Gastrocnemius medialis (tissue), 4 donors: ENCODE data around the gene BCL7B. TPM values are rescaled to one million over a fixed set of nuclear protein-coding genes. Genes with fewer than 3 reads are reported as not detected.
A peak's percentile ranks its signal among the peaks of the same experiment; 100 is the strongest.
"Not testable (repeated sequence)": the region's sequence is repeated elsewhere in the genome, so short reads cannot be mapped to it uniquely, and the experiment has no call there.

Source experiments
- ATAC-seq, 2 donors: fragments of 150-250 bp; one replicate each; pipeline ENCODE4 v1.9.1; 2016
- DNase-seq, 2 donors: peaks; one replicate each; pipeline ENCODE4 v3.0.0-alpha.2; 2019
- H3K27ac ChIP-seq, 4 donors: fragments of 200-600 bp; sonication (generic); 1 replicate in 1 of 4; 2 replicates in 3 of 4; pipeline ENCODE4 v1.5.1; 2016 to 2018; ENCODE audit warnings: mild to moderate bottlenecking in 2 of 4, moderate library complexity in 1 of 4
- H3K27me3 ChIP-seq, 3 donors: fragments of 200-600 bp; sonication (generic) in 2 of 3; 1 replicate in 1 of 3; 2 replicates in 2 of 3; pipeline versions ENCODE4 v1.5.1 to v1.6.0; 2016 to 2019; ENCODE audit warnings: mild to moderate bottlenecking in 1 of 3, moderate library complexity in 1 of 3
- H3K36me3 ChIP-seq, 2 donors: fragments of 200-600 bp; sonication (generic) in 1 of 2; one replicate each; pipeline ENCODE4 v1.5.1; 2017 to 2018
- H3K4me1 ChIP-seq, 2 donors: fragments of 200-600 bp; sonication (generic) in 1 of 2; one replicate each; pipeline ENCODE4 v1.5.1; 2016 to 2017; ENCODE audit warnings: mild to moderate bottlenecking in 2 of 2
- H3K4me3 ChIP-seq, 4 donors: fragments of 200-600 bp; sonication (generic) in 3 of 4; 1 replicate in 1 of 4; 2 replicates in 3 of 4; pipeline ENCODE4 v1.5.1; 2016 to 2019; ENCODE audit warnings: mild to moderate bottlenecking in 2 of 4
- H3K9me3 ChIP-seq, 3 donors: fragments of 200-600 bp; sonication (generic) in 2 of 3; 1 replicate in 1 of 3; 2 replicates in 2 of 3; pipeline ENCODE4 v1.5.1; 2016 to 2019
- CTCF ChIP-seq, 5 experiments: fragments of 450-650 bp in 3 of 5; fragments of 200-600 bp in 2 of 5; sonication (generic) in 2 of 5; IDR thresholded peaks in 4 of 5; conservative IDR thresholded peaks in 1 of 5; 1 replicate in 4 of 5; 2 replicates in 1 of 5; pipeline ENCODE4 v1.5.1; 2016 to 2019; ENCODE audit warnings: antibody characterized with exemption in 5 of 5, mild to moderate bottlenecking in 3 of 5, moderate library complexity in 3 of 5
- POLR2A ChIP-seq, 2 donors: fragments of 450-650 bp; IDR thresholded peaks; one replicate each; pipeline ENCODE4 v1.6.1; 2017; ENCODE audit warnings: antibody characterized with exemption in 2 of 2, mild to moderate bottlenecking in 2 of 2, moderate library complexity in 2 of 2
- in situ Hi-C, 4 donors: fragments of 200-750 bp; cut with MboI; loops; one replicate each; pipeline versions ENCODE4 v1.15.0 to v1.8.0; 2017; ENCODE audit warnings: low sequenced_read_pairs in 4 of 4
- intact Hi-C: fragments of 100-400 bp; cut with DNase I; formaldehyde crosslinking; loops from one replicate; pipeline ENCODE4 v1.15.1; 2023; ENCODE audit warnings: low total_unique reads
- total RNA-seq, 4 donors: library from RNA; depleted of rRNA; stranded (reverse); fragments of >200 nt; gene quantifications; one replicate each; pipeline versions ENCODE4 v1.1.0 to v1.2.3, GENCODE V29; 2016

BCL7B gene
- total RNA-seq, 4 donors from 2014 or later = 107 to 166 (median 119) TPM

GRCh38 chr7:73560109-73560835 lies 2.8 kb upstream of the BCL7B start:
- TF ChIP-seq POLR2A (IDR thresholded peaks at IDR 0.05) = no peak
- TF ChIP-seq CTCF (IDR thresholded peaks at IDR 0.05 in 4 of 5, conservative IDR thresholded peaks at IDR 0.05 in 1 of 5) = no peak
- ATAC-seq (peak; percentile 64 to 72), DNase-seq (peak; percentile 61 to 76)
- Histone ChIP-seq H3K27me3 (no peaks in the 10 kb centered on the region), H3K9me3 (no peaks in the 10 kb centered on the region), H3K4me3 (no peak overlapping the region), H3K36me3 (no peaks in the 10 kb centered on the region), H3K4me1 (peaks cover 13 to 27% of the 10 kb centered on the region in 2 donors), H3K27ac (peak overlapping the region; percentile 74 to 99 (median 98))
- intact Hi-C loops = no loop called here
- in situ Hi-C loops = no loop called here

DNA sequence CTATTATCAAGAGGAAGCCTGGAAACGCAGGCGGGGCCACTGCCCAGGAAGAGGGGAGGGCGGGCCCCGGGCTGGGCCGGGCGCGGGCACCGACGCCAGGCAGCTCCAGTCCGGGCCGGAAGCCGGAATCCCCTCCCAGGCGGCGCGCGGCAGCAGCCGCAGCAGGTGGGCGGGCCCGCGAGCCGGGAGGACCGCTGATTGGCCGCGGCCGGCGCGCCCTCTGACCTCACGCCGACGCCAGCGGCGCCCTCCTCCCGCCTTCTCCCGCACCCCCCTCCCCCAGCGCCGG lies 438 bp downstream of the BCL7B start:
- Histone ChIP-seq H3K4me3 (peak overlapping the region; percentile 70 to 93 (median 75)), H3K36me3 (peaks cover 0 to 12% of the 10 kb centered on the region in 2 donors), H3K27me3 (no peaks in the 10 kb centered on the region), H3K9me3 (no peaks in the 10 kb centered on the region), H3K27ac (peak overlapping the region; percentile 92 to 99 (median 98)), H3K4me1 (peaks cover 25 to 33% of the 10 kb centered on the region in 2 donors)
- peak; percentile 76 to 80 for ATAC-seq
- intact Hi-C loops = loop anchor here (1.0 to 10.0 kb wide), 7 partner anchors 21 to 618 kb away; partner anchors contain the start of genes ABHD11, BAZ1B, EIF4H and TBL2
- DNase-seq = peak; percentile 89 to 92
- TF ChIP-seq POLR2A (IDR thresholded peaks at IDR 0.05) (no peak), CTCF (IDR thresholded peaks at IDR 0.05 in 4 of 5, conservative IDR thresholded peaks at IDR 0.05 in 1 of 5) (no peak)
- in situ Hi-C loops = no loop called here

GRCh38 chr7:73556208-73557107 lies 1.0 kb downstream of the BCL7B start:
- in situ Hi-C loops = no loop called here
- intact Hi-C loops = loop anchor here (1.0 to 10.0 kb wide), 7 partner anchors 22 to 618 kb away; partner anchors contain the start of genes ABHD11, BAZ1B, EIF4H and TBL2
- Histone ChIP-seq H3K27ac (peak overlapping the region; percentile 92 to 99 (median 98)), H3K4me3 (peak overlapping the region; percentile 70 to 93 (median 75)), H3K27me3 (no peaks in the 10 kb centered on the region), H3K36me3 (peaks cover 0 to 18% of the 10 kb centered on the region in 2 donors), H3K9me3 (no peaks in the 10 kb centered on the region), H3K4me1 (peaks cover 25 to 33% of the 10 kb centered on the region in 2 donors)
- DNase-seq (no peak), ATAC-seq (no peak)
- TF ChIP-seq POLR2A (IDR thresholded peaks at IDR 0.05) = no peak
- TF ChIP-seq CTCF (IDR thresholded peaks at IDR 0.05 in 4 of 5, conservative IDR thresholded peaks at IDR 0.05 in 1 of 5) = no peak

DNA sequence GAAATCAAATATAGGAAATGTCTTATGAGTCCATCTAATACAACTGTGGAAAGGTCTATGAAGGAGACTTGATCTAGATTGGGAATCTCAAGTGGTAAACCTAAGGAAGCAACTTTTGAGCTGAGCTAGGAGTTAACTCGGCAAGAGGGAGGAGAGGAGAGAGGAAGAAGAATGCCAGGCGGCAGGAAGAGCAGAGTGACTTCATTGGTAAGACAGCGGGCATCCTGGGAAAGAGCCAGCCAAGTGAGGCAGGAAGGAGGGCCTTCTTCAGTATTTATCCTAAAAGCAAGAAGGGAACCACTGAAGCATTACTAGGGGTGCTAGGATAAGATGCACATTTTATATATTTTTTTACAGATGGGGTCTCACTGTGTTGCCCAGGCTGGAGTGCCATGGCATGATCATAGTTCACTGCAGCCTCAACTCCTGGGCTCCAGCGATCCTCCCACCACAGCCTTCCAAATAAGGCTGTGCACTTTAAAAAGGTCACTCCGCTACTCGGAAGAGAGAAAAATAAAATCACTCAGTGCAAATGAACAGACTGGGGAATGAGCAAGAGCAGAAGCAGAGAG lies 2.0 kb downstream of the BCL7B start:
- Histone ChIP-seq H3K9me3 (no peaks in the 10 kb centered on the region), H3K4me1 (peaks cover 25 to 31% of the 10 kb centered on the region in 2 donors), H3K4me3 (peak overlapping the region; percentile 70 to 93 (median 75)), H3K27me3 (no peaks in the 10 kb centered on the region), H3K27ac (peak overlapping the region; percentile 92 to 99 (median 98)), H3K36me3 (peaks cover 0 to 25% of the 10 kb centered on the region in 2 donors)
- in situ Hi-C loops = no loop called here
- no peak for TF ChIP-seq CTCF (IDR thresholded peaks at IDR 0.05 in 4 of 5, conservative IDR thresholded peaks at IDR 0.05 in 1 of 5)
- no peak for TF ChIP-seq POLR2A (IDR thresholded peaks at IDR 0.05)
- DNase-seq (no peak), ATAC-seq (no peak)
- intact Hi-C loops = loop anchor here (5.0 to 10.0 kb wide), 3 partner anchors 158 to 619 kb away; partner anchors contain the start of genes ABHD11 and EIF4H

DNA sequence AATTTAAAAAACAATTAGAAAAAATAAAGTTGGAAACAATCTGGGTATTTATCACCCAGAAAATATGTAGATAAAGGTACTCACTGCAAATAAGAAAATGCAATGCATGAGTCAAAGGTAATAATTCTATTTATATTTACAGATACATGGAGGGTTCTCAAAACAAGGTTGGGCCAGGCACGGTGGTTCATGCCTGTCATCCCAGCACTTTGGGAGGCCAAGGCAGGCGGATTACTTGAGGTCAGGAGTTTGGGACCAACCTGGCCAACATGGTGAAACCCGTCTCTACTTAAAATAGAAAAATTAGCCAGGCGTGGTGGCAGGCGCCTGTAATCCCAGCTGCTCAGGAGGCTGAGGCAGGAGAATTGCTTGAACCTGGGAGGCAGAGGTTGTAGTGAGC lies 7.4 kb downstream of the BCL7B start:
- intact Hi-C loops = loop anchor here (10.0 kb wide), 1 partner anchor 625 kb away; the partner anchor contains the start of gene EIF4H
- in situ Hi-C loops, H3K9me3 ChIP-seq, H3K4me3 ChIP-seq, H3K27me3 ChIP-seq: not testable (repeated sequence)
- DNase-seq (peak in 1 of 2 donors; percentile 59), ATAC-seq (peak in 1 of 2 donors; percentile 41)
- peaks cover 9 to 16% of the 10 kb centered on the region in 2 donors for H3K4me1 ChIP-seq
- peaks cover 0 to 35% of the 10 kb centered on the region in 2 donors for H3K36me3 ChIP-seq
- peak overlapping the region; percentile 1 to 68 (median 14) for H3K27ac ChIP-seq
